HG02610 (cell line): ENCODE results near the gene NFAT5.
"Not testable (repeated sequence)": the region's sequence is repeated elsewhere in the genome, so short reads cannot be mapped to it uniquely, and the experiment has no call there.

Experiments
- ATAC-seq: cut with Tn5 transposase; IDR thresholded peaks from one replicate; pipeline ENCODE4 v1.9.1; 2021; ENCODE audit warnings: mild to moderate bottlenecking, moderate library complexity; ENCODE audit not compliant: unreplicated experiment

Gene NFAT5

GRCh38 chr16:69727916-69728270, 162.1 kb downstream of the NFAT5 start:
- no peak for ATAC-seq

GRCh38 chr16:69729030-69729429, 163.3 kb downstream of the NFAT5 start:
- not testable (repeated sequence) for ATAC-seq

GRCh38 chr16:69731280-69731679, 165.5 kb downstream of the NFAT5 start:
- ATAC-seq: not testable (repeated sequence)

DNA sequence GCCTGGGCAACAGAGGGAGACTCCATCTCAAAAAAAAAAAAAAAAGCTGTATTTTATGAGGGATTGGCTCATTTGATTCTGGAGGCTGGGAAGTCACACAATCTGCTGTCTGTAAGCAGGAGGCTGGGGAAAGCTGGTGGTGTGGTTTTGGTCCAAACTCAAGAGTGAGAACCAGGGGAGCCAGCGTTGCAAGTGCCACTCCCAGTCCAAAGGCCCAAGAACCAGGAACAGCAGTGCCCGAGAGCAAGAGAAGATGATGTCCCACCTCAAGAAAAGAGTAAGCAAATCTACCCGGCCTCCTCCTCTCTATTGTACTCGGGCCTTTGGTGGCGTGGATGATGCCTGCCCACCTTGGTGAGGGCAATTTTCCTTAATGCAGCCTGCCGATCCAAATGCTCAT, 166.3 kb downstream of the NFAT5 start:
- ATAC-seq: no peak

- ATAC-seq: no peak
Observed at GRCh38 chr16:69741519-69741918, 175.8 kb downstream of the NFAT5 start.

- no peak for ATAC-seq
Observed at GRCh38 chr16:69741951-69742904, 176.5 kb downstream of the NFAT5 start.

- ATAC-seq: no peak
Observed at GRCh38 chr16:69744363-69745231, 178.8 kb downstream of the NFAT5 start.

DNA sequence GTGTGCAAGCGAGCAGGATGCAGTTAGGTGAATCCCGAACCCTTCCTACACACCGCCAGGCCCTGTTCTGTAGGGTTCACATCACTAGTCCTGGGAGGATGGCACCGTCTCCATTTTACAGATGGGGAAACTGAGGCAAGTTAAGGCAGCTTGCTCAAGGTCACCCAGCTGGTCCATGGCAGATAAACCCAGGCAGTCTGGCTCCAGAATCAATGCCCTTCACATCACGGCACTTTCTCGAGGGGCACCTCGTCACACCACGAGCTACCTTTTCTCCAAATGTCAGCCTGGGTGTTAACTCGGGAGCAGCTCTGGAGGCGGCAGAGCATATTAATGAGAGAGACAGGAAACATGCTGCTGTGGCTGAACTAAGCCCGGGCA, 179.5 kb downstream of the NFAT5 start:
- ATAC-seq: no peak

- ATAC-seq: no peak
Observed at GRCh38 chr16:69745959-69746358, 180.2 kb downstream of the NFAT5 start.

DNA sequence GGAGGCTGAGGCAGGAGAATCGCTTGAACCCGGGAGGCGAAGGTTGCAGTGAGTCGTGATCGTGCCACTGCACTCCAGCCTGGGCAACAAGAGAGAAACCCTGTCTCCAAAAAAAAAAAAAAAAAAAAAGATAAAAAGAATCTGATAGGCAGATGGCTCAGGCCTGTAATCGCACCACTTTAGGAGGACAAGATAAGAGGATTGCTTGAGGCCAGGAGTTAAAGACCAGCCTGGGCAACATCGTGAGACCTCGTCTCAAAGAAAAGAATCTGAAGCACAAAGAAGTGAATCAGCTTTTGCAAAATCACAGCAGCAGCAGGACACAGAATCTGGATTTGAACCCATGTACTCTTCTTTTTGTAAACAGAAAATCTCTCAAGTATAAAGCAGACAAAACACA, 181.3 kb downstream of the NFAT5 start:
- no peak for ATAC-seq

DNA sequence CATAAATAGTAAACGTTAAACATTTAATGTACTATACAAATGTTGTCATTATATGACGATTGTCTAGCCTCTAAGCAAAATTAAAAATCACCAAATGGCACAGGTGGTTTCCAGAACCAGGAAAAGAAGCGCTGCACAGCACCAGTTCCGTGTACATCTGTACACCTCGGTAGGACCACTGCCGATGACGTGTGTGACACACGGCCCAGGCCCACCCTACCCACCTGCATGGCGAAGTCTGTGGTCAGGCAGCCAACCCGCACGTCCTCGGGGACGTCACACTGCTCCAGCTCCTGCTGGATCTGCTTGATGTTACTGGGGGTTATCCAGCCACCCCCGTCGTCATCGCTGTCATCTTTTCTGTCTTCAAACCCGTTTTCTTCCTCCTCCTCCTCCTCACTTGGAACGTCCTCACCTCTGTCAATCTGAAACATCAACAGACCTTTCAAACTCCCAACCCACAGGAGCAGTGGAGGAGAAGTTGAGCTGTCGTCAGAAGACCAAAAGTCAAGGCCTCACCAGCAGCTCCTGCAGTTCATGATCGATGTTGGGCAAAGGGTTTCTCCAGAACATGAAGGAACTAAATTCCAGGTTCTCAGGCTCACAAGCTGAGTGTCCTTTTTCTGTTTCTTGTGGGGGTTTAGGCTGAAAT, 183.1 kb downstream of the NFAT5 start:
- no peak for ATAC-seq

- ATAC-seq: no peak
Observed at GRCh38 chr16:69754143-69754468, 188.3 kb downstream of the NFAT5 start.
